GM23338 (cell line): ENCODE data around the gene PCDHGA7. TPM values are rescaled to one million over a fixed set of nuclear protein-coding genes. Genes with fewer than 3 reads are reported as not detected.
"Not testable (repeated sequence)": the region's sequence is repeated elsewhere in the genome, so short reads cannot be mapped to it uniquely, and the experiment has no call there.

Source experiments
- ATAC-seq: fragments of 200-7000 bp; cut with Tn5 transposase; 3 replicates; pipeline ENCODE4 v1.9.1; 2020
- DNase-seq: peaks from one replicate; pipeline ENCODE4 v3.0.0-alpha.2; 2015; ENCODE audit warnings: low spot score
- H2AFZ ChIP-seq: fragments of 200-600 bp; sonication (generic); 2 replicates; pipeline ENCODE4 v1.8.0; 2016; ENCODE audit warnings: antibody characterized with exemption, mild to moderate bottlenecking, moderate library complexity
- H3F3A ChIP-seq: fragments of 200-600 bp; sonication (generic); replicated peaks from 2 replicates; pipeline ENCODE4 v1.8.0; 2017; ENCODE audit warnings: antibody characterized with exemption, mixed run types, low read depth
- H3K27ac ChIP-seq: fragments of 200-600 bp; sonication (generic); 2 replicates; pipeline ENCODE4 v1.6.1; 2016; ENCODE audit warnings: low read depth
- H3K27me3 ChIP-seq: fragments of 200-600 bp; sonication (generic); 2 replicates; pipeline ENCODE4 v1.8.0; 2016; ENCODE audit warnings: mild to moderate bottlenecking, mixed run types, moderate library complexity; ENCODE audit not compliant: insufficient read depth
- H3K36me3 ChIP-seq: fragments of 200-600 bp; sonication (generic); 2 replicates; pipeline ENCODE4 v1.8.0; 2016; ENCODE audit warnings: mild to moderate bottlenecking; ENCODE audit not compliant: insufficient read depth
- H3K4me1 ChIP-seq: fragments of 200-600 bp; sonication (generic); 2 replicates; pipeline ENCODE4 v1.8.0; 2016; ENCODE audit warnings: mild to moderate bottlenecking, moderate library complexity; ENCODE audit not compliant: insufficient read depth
- H3K4me2 ChIP-seq: fragments of 200-600 bp; sonication (generic); 2 replicates; pipeline ENCODE4 v1.7.1; 2017; ENCODE audit warnings: mixed run types
- H3K4me3 ChIP-seq: fragments of 200-600 bp; sonication (generic); 2 replicates; pipeline ENCODE4 v1.6.1; 2016; ENCODE audit warnings: mixed run types
- H3K79me2 ChIP-seq: fragments of 200-600 bp; sonication (generic); replicated peaks from 2 replicates; pipeline ENCODE4 v1.8.0; 2017; ENCODE audit warnings: mild to moderate bottlenecking; ENCODE audit not compliant: insufficient read depth
- H3K9me2 ChIP-seq: fragments of 200-600 bp; sonication (generic); 2 replicates; pipeline ENCODE4 v1.8.0; 2017; ENCODE audit not compliant: insufficient read depth
- H4K20me1 ChIP-seq: fragments of 200-600 bp; sonication (generic); replicated peaks from 2 replicates; pipeline ENCODE4 v1.8.0; 2017; ENCODE audit warnings: mild to moderate bottlenecking; ENCODE audit not compliant: insufficient read depth
- H3K27ac Mint-ChIP-seq: 2 replicates; pipeline ENCODE4 v1.8.0; 2020; ENCODE audit warnings: inconsistent platforms, mild to moderate bottlenecking, moderate library complexity, mixed read lengths
- H3K27me3 Mint-ChIP-seq: 3 replicates; pipeline ENCODE4 v1.8.0; 2022; ENCODE audit warnings: low read depth, mild to moderate bottlenecking, moderate library complexity, mixed read lengths, inconsistent platforms; ENCODE audit not compliant: insufficient read depth, poor library complexity
- H3K36me3 Mint-ChIP-seq: 3 replicates; pipeline ENCODE4 v1.8.0; 2021; ENCODE audit warnings: low read depth, mild to moderate bottlenecking, inconsistent platforms, moderate library complexity, mixed read lengths
- H3K4me1 Mint-ChIP-seq: 3 replicates; pipeline ENCODE4 v1.8.0; 2020; ENCODE audit warnings: mild to moderate bottlenecking, inconsistent platforms, mixed read lengths
- H3K4me3 Mint-ChIP-seq: 3 replicates; pipeline ENCODE4 v1.8.0; 2021; ENCODE audit warnings: moderate library complexity, mild to moderate bottlenecking, inconsistent platforms, mixed read lengths
- H3K9me3 Mint-ChIP-seq: 3 replicates; pipeline ENCODE4 v1.8.0; 2020; ENCODE audit warnings: moderate library complexity, mild to moderate bottlenecking, inconsistent platforms, mixed read lengths
- CREB1 ChIP-seq: fragments of 250-450 bp; sonication (Bioruptor Pico); IDR thresholded peaks from 2 replicates; pipeline ENCODE4 v1.5.0; 2020; ENCODE audit warnings: low read depth, mild to moderate bottlenecking, moderate library complexity
- CTCF ChIP-seq, 2 experiments: fragments of 200-600 bp in 1 of 2; sonication (generic) in 1 of 2; conservative IDR thresholded peaks; 2 replicates each; pipeline versions ENCODE4 v1.5.1 to v1.6.1; 2016 to 2017; ENCODE audit warnings: antibody characterized with exemption in 2 of 2, low read depth in 2 of 2, mild to moderate bottlenecking in 2 of 2, moderate library complexity in 1 of 2
- JUNB ChIP-seq: IDR thresholded peaks from one replicate; pipeline ENCODE4 v1.6.1; 2016; ENCODE audit warnings: antibody characterized with exemption; ENCODE audit not compliant: unreplicated experiment
- POLR2AphosphoS5 ChIP-seq: IDR thresholded peaks from 2 replicates; pipeline ENCODE4 v1.6.1; 2016; ENCODE audit warnings: antibody characterized with exemption, low read depth
- ZNF462 ChIP-seq: fragments of 250-450 bp; sonication (Bioruptor Pico); IDR thresholded peaks from 2 replicates; pipeline ENCODE4 v1.5.0; 2020; ENCODE audit warnings: mild to moderate bottlenecking, moderate library complexity
- polyA plus RNA-seq: library from polyadenylated mRNA; unstranded; fragments of >200 nt; fragmentation: Nextera tagmentation; extraction: Ambion mirVana; gene quantifications from 2 replicates; pipeline ENCODE4 v1.2.1, GENCODE V29; 2016
- total RNA-seq: library from RNA; depleted of rRNA; stranded (reverse); fragments of >200 nt; shearing (Covaris generic); gene quantifications from 2 replicates; pipeline ENCODE4 v1.2.3, GENCODE V29; 2014

Gene PCDHGA7
- total and polyA plus RNA-seq, 2 experiments from 2014 or later = 0.44 to 4.4 TPM

- TF ChIP-seq ZNF462 (CRISPR knock-in tag) (no peak), CREB1 (CRISPR knock-in tag) (no peak), JUNB (no peak)
Measured at GRCh38 chr5:141384471-141385267, 2.1 kb downstream of the PCDHGA7 start (continued).

DNA sequence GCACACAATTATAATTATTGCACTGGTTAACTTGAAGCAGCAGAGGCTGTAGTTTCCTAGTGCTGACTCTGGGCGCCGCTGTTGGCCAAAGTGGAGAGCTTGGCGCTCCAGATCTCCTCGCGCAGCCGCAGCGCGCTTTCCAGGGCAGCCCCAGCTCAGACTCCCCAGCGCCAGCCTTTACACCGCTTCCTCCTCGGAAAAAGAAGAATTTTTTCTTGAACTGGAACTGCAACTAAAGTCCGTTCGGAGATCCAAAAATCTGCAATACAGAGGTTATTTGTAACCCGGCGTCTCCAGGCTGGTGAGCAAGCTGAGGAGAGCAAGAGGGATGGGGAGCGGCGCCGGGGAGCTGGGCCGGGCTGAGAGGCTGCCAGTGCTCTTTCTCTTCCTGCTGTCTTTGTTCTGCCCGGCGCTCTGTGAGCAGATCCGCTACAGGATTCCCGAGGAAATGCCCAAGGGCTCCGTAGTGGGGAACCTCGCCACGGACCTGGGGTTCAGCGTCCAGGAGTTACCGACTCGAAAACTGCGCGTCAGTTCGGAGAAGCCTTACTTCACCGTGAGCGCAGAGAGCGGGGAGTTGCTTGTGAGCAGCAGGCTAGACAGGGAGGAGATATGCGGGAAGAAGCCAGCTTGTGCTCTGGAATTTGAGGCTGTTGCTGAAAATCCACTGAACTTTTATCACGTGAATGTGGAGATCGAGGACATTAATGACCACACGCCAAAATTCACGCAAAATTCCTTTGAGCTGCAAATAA lies 5.2 kb downstream of the PCDHGA7 start, which contains the start of gene PCDHGB4:
PCDHGB4 (plus strand) TSS at position 142 of the 755 bp plus-strand sequence; CDS start at position 329, 187 bp downstream.
- H3K4me3 Mint-ChIP-seq = peak within 1 kb of the TSS; percentile 72
- peak within 1 kb of the TSS; percentile 52 for H3K4me3 ChIP-seq
- not testable (repeated sequence) for H3K27ac ChIP-seq, H3K4me1 ChIP-seq, H3K79me2 ChIP-seq, H3K4me1 Mint-ChIP-seq, H3K9me2 ChIP-seq, H3K27me3 Mint-ChIP-seq, H3K36me3 ChIP-seq, H4K20me1 ChIP-seq, H3F3A ChIP-seq, H3K27ac Mint-ChIP-seq, H3K27me3 ChIP-seq, H2AFZ ChIP-seq
- peaks cover 89% of the 10 kb centered on the region for H3K9me3 Mint-ChIP-seq
- DNase-seq = peak; percentile 81
- H3K4me2 ChIP-seq = peak within 1 kb of the TSS; percentile 67
- ATAC-seq = peak; percentile 92
- peak; percentile 72 to 75 for TF ChIP-seq CTCF (conservative IDR thresholded peaks at IDR 0.05; ENCODE audit: low read depth in 2 of 2)
- peak; percentile 14; the same call in 1 of the 2 replicates for TF ChIP-seq POLR2AphosphoS5
- H3K36me3 Mint-ChIP-seq = peaks cover 74% of the 10 kb centered on the region
